ENCODE results near the gene DESI2.

GRCh38 chr1:244735876-244736561 lies 83.1 kb downstream of the DESI2 start:
- TF ChIP-seq CTCF (IDR thresholded peaks at IDR 0.05) = no peak
- TF ChIP-seq POLR2AphosphoS5 (IDR thresholded peaks at IDR 0.05) = no peak
- TF ChIP-seq POLR2A (IDR thresholded peaks at IDR 0.05) = no peak

All from prostate gland (tissue), 2 donors.